GM19395 (cell line): Measurements from ENCODE around the gene NUDT21.
"Not testable (repeated sequence)": the region's sequence is repeated elsewhere in the genome, so short reads cannot be mapped to it uniquely, and the experiment has no call there.

Source experiments
- ATAC-seq: cut with Tn5 transposase; IDR thresholded peaks from one replicate; pipeline ENCODE4 v1.9.1; 2021; ENCODE audit warnings: mild to moderate bottlenecking, moderate library complexity; ENCODE audit not compliant: unreplicated experiment

The NUDT21 gene

DNA sequence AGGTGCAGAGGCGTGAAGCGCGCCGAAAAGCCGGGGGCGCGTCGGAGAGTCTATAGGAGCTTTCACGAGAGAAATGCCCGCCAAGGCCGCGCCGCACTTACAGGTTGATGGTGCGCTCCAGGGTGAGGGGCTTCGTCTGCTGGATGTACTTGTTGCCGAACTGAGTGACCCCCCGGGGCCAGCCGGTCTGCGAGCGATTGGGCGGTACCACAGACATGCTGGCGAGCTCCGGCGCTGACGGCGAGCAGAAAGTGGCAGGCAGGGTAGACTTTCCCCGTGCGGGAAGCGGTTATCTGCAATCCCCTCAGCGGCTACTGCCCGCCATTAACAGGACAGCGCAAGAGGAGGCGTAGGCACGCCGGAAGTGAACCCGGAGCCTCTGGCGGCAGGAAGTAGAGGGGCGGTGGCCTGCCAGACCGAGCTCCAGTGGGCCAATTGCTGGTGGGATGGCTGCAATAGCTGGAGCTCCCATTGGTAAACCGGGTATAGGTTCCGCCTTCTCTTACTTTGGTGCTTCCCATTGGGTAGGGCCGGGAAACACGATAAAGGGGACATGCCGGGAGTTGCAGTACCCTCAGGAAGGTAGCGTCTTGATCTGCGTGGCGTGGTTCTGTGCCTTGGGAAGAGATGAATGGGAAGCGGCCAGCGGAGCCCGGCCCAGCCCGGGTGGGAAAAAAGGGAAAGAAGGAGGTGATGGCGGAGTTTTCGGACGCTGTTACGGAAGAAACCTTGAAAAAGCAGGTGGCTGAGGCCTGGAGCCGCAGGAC lies at the start of gene NUDT21, which contains the start of gene OGFOD1:
TSS of gene NUDT21 (minus strand) at position 347 of the 767 bp plus-strand sequence. CDS start at position 217, 130 bp downstream.
TSS of gene OGFOD1 (plus strand) at position 569 of the 767 bp plus-strand sequence. CDS start at position 628, 59 bp downstream.
- ATAC-seq: peak; percentile 99

DNA sequence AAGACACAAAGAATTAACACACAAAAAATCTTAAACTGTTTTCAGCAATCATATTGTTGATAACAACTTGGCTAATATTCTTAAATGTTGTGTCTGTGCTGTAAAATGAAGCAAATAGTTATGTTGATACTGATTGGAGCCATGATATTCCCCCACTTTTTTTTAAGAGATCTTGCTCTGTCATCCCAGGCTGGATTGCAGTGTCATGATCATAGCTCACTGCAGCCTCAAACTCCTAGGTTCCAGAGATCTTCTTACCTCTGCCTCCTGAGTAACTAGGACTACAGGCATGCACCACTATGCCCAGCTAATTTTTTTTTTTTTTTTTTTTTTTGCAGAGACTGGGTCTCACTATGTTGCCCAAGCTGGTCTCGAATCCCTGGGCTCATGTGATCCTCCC lies 42.7 kb upstream of the NUDT21 start:
- no peak for ATAC-seq

DNA sequence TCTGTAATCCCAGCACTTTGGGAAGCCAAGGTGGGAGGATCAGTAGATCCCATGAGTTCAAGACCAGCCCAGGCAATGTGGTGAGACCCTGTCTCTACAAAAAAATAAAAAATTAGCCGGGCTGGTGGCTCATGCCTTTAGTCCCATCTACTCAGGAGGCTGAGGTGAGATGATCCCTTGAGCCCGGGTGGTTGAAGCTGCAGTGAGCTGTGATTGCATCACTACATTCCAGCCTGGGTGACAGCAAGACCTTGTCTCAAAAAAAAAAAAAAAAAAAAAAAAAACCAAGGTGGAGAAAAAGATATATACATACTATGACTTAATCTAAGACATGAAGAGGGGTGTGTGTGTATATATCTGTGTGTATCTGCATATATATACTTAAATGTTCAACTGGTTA lies 42.0 kb upstream of the NUDT21 start:
- ATAC-seq: no peak

DNA sequence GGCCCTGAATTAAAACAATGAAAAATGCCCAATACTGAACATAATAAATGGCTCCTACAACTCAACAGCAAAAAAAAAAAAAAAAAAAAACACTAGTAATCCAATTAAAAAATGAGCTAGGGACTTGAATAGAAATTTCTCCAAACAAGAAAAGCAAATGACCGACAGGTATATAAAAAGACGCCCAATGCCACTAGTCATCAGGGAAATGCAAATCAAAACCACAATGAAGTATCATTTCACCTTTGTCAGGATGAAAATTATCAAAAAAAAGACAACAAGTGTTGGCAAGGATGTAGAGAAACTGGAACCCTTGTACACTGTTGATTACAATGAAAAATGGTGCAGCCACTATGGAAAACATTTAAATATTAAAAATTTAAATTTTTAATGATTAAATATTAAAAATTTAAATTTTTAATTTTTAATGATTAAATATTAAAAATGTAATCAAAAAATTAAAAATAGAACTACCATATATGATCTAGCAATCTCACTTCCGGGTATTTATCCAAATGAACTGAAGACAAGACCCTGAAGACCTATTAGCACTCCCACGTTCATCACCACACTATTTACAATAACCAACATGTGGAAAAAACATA lies 40.6 kb upstream of the NUDT21 start:
- no peak for ATAC-seq

DNA sequence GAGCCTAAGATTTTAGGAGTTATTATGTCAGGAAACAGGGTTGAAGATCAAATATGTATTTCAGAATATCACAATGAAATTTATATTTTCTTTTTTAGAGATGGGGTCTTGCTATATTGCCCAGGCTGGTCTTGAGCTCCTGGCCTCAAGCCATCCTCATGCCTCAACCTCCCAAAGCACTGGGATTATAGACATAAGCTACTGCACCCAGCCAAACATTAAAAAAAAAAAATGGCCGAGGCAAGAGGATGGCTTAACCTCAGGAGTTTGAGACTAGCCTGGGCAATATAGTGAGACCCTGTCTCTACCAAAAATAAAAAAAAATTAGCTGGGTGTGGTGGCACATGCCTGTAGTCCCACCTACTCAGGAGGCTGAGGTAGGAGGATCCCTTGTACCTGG lies 37.7 kb upstream of the NUDT21 start:
- not testable (repeated sequence) for ATAC-seq

DNA sequence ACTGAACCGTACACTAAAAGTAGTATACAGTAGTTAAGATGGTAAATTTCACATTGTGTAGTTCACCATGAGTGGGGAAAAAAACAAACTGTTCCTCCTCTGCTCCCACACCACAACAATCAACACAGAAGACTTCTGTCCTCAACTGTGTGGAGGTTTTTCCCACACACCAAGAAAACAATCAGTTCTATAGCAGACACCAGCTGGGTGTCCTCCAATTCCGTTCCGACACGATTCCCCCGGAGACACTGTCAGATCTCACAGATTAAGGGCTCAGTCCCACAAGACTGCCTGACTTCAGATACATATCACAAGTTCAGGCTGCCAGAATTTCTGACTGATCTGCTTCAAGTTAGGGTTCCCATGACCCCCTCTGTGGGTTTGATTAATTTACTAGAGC lies 36.9 kb upstream of the NUDT21 start:
- no peak for ATAC-seq

DNA sequence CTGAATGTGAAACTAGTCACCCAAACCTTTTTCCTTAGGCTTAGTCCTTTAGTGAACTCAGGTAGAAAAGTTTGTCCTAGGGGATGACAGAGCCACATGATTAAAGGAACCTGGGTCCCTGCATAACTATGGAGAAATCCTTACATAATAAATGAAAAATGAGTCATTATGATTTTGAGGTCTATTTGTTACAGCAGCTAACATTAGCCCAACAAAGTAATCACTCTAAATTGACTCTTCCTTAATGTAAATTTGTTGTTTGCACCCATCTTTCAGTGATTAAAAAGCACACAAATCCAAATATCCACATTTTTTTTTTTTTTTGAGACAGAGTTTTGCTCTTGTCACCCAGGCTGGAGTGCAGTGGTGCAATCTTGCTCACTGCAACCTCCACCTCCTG lies 32.3 kb upstream of the NUDT21 start:
- no peak for ATAC-seq

DNA sequence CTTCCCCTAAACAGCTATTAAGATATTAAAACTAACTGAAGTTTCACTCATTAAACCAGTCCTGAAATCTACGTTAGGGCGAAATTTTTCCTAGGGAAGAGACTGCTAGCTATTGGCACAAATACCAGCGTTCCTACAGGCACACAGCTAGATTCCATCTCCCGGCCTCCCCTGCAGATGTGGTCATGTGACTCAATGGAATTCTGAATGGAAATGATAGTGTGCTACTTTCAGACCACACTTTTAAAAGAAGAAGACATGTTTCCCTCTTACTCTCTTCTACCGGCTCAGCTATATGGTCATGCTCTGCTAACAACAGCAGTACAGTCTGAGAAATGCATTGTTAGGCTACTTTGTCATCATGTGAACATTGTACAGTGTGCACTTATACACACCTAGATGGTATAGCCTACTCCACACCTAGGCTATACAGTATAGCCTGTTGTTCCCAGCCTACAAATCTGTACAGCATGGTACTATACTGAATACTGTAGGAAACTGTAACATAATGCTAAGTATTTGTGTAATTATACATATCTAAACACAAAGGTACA lies 31.6 kb upstream of the NUDT21 start:
- no peak for ATAC-seq

DNA sequence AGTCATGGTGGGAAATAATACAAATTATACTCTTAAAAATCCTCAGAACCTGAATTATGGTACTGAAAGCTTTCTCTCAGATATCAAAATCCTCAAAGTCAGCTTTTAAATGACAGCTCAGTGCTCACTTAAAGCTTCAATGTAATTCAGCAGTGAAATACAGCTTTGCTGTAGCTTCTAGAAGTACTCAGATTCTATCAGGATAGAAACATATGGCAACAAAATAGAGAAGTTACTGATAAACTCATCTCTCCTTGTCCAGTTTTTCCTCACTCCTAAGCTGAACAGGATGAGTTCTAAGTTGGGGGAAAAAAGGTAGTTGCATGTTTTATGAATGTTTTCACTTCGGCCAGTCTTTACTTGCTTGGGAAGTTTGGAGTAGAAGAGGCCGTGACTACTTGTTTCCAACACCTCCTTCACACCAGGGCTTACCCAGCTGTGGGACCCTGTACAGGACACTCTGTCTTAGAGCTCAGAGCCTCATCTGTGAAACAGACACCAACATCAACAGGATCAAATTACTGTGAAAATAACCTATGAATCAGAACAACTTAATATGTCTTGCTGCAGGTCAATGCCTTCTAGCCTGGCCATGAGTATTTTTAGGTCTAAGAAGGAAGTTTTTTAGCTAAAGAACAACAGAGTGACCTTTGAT lies 30.5 kb upstream of the NUDT21 start:
- no peak for ATAC-seq

DNA sequence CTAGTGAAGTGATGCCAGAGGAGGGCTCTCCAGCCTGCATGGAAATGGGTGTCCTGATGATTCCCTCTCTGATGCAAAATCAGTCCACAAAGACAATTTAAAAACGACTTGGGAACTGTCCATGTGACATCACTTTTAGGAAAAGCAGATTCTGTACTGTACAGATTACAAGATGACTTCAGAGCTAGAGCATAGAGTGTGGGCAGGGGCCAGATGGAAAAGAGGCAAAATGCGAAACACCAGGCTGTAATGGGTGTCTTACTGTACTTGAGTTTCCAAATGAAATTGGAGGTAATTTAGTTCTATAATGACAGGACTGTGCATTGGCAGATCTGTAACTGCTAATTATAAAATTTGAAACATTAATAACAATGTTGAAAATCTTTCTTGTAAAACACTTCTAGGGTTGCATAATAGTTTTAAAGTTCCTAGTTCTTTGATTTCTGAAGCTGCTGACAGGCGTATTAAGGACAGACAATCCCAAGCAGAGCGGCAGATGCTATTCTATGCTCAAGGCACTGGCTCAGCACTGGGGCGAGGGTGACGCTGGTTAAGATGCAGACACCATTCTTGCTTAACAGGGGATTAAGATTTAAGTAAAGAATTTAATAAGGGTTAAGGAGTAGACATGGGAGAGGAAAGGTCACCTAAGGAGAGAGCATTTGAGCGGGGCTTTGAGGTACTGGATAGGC lies 29.8 kb upstream of the NUDT21 start:
- no peak for ATAC-seq

DNA sequence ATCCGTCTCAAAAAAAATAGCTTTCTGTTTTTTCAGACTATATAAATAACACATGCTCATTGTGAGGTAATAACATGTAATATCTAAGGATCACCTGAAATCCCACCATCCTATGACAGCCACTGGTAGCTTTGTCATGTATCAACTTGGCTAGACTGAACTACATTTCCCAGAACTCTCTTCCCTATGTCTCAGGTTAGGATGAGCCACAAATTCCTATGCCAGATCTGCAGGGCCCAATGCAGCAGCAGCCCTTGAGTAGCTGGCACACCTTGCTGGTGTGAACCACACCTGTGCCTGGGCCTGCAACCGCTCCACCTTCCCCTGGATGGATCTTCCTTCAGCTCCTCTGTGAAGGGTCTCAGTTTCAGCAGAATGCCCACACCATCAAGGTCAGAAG lies 28.3 kb upstream of the NUDT21 start:
- no peak for ATAC-seq

DNA sequence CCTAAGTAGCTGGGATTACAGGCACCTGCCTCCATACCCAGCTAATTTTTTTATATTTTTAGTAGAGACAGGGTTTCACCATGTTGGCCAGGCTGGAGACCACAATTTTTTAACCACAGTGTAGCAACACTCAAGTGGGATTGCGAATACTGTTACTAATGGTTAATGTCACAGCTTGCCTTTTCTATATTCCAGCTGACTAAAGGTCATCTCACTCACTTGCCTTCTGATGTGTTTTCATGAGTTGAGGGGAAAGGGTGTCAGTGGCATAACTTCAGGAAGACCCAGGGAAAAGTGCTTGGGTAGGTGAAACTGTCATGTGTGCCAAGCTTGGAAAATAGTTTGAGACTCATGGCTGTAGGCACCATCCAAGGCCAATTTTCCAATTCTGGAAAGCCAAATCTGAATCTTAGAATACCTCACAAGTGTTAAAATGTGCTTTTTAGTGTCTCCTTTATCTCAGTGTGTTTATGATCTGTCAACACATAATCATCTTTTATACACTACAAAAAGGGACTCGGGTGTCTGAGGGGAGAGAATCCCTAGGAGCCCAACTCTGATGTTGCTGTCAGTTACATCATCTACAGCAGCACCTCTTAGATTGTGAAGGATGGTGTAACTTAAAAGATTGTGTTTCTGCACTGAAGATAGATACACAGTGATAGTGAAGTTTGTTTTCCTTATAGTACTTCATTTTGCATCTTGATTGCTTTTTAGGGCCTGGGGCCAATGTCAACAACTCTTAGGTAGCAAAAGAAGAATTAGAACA lies 27.3 kb upstream of the NUDT21 start:
- no peak for ATAC-seq

DNA sequence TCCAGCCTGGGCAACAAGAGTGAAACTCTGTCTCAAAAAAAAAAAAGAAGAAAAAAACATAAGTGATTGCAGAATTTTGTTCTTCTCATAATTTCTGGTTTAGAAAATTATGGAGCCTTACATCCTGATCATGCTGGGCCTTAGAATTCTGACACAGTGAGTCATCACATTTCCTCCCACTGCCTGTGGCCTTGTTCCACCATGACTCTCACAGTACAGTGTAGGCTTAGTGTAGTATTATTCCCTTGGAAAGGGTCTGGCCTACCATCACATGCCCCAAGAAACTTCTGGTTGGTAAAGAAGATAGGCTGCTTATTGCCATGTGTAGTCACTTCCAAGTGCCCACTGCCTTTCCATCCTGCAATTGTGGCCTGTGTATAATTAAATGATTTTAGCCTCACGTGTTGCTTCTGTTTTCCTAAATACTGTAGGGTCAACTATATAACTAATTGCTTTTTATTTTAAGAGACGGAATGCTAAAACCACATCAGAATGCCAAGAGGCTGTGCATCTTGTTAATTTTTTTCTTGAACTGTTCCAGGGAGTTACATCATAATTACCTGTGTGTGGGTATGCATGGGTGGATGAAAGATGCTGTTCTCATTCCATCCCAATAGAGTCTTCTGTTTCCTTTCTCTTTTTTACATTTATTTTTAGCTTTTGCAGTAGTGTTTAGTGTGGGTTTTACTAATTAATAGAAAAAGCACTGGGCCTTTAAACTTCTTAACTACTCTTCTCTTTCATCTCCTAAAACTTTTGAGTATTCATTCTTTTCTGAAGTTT lies 26.2 kb upstream of the NUDT21 start:
- no peak for ATAC-seq

DNA sequence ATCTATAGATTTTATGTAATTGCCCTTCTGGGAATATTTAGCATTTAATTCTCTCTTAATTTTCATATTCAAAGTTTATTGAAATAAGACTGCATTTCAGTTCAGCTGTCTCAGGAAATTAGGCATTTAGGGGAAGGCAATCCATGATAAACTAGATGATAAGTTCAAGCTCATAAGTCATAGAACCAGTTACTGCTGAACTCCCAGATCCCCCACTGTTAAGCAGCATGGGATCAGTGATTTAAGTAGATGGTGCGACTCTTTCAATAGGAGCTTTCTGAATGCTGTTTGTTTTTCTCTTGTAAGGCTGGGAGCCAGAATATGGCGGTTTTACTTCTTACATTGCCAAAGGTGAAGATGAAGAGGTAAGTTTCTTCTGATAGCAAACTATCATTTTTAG lies 24.1 kb upstream of the NUDT21 start:
- ATAC-seq: no peak

DNA sequence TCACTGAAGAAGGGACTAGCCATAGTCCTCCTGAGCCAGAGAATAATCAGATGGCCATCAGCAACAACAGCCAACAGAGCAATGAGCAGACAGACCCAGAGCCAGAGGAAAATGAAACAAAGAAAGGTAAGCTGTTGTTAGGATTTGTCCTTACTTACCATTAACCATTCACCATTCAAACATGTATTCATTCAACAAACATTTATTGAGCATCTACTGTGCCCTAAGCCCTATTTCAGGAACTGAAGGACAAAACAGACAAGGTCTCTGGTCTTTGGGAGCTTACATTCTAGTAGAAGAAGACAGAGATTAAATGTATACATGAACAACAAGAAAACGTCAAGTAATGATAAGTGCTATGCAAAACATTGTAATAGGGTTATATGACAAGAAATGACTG lies 19.5 kb upstream of the NUDT21 start:
- no peak for ATAC-seq

DNA sequence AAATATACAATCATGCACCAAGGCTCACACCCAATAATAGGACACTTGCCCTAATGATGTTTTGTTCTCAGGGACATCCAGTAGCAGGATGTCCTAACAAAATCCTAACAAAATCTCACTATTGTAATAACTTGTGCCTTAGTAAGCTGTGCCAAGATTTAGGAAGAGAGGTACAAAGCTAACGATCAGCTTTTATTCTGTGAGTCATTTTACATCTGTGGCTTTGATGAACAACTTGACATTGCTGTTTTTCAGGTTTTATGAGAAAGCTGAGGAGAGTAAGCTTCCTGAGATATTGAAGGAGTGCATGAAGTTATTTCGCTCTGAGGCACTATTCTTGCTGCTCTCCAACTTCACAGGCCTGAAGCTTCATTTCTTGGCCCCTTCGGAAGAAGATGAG lies 19.1 kb upstream of the NUDT21 start:
- no peak for ATAC-seq

DNA sequence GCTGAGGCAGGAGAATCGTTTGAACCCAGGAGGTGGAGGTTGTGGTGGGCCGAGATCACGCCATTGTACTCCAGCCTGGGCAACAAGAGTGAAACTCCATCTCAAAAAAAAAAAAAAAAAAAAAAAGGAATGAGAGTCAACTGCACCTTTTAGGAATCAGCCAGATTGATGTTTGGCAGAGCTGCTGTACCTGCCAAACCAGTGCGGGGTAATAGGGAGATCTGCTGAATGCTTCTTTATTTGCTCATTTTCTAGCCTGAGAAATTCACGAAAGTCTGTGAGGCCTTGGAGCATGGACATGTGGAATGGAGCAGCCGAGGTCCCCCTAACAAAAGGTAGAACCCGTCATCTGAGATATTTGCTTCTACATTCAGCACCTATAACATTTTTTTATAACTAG lies 18.6 kb upstream of the NUDT21 start:
- ATAC-seq: no peak

DNA sequence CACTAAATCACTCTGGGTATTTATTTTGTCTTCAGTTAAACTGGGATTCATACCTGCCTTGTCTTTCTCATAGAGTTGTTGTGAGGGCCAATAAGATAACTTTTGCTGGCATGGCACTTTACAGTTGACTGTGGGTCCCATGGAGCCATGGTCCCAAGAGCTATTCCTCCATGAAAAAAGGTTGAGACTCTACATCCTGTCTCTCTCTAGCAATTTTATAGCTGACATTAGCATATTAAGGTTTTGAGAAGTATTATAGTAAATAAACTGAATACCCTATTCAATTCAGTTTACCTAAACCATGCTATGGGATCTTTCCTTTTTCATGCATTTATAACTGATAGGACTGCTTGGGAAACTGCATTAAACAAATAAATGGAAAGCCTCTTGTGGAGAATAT lies 17.7 kb upstream of the NUDT21 start:
- no peak for ATAC-seq

DNA sequence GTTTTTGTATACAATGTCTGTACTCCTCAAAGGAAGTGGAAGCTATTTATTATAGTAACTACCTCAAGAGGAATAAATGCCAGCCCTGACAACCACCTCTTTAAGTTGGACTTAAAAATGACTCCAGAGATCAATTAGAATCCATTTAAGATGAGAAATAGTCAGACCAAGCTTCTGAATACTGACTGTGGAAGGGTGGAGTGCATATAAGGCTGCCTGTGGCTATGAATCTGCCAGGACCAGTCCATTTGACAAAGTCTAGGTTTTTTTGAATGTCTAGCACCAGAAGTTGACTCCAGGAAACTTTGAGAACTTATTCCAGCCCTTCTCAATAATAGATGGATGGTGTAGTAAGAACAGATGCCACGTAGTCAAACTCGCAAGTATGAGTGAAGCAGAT lies 15.2 kb upstream of the NUDT21 start:
- ATAC-seq: no peak

DNA sequence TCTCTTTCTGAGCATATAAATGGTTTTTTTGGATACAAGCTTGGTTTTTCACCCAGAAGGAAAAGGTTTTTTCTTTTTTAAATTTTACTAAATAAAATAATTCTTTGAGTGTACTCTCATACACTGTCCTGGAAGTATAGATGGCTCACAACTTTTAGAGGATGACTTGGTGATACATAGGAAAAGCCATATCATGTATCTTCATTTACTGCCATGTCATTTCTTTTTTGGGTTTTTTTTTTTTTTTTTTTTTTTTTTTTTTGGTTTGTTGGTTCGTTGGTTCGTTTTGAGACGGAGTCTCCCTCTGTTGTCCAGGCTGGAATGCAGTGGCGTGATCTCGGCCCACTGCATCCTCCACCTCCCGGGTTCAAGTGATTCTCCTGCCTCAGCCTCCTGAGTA lies 12.0 kb upstream of the NUDT21 start:
- ATAC-seq: no peak
